Heart left ventricle (tissue), 16 donors: Measurements from ENCODE around the gene TNFAIP8L3. TPM values are rescaled to one million over a fixed set of nuclear protein-coding genes. Genes with fewer than 3 reads are reported as not detected.

Source experiments
- ATAC-seq, 4 donors: fragments of 200-7000 bp; cut with Tn5 transposase; one replicate each; pipeline ENCODE4 v1.9.1; 2020 to 2022; ENCODE audit warnings: moderate library complexity in 4 of 4, mild to moderate bottlenecking in 3 of 4, moderate number of reproducible peaks in 1 of 4
- DNase-seq, 5 donors: peaks; one replicate each; pipeline ENCODE4 v3.0.0-alpha.2; 2020
- H3K27ac ChIP-seq, 12 donors: fragments of 200-600 bp; sonication (generic) in 4 of 12; one replicate each; pipeline versions ENCODE4 v1.5.0 to v1.8.0; 2016 to 2022; ENCODE audit warnings: mild to moderate bottlenecking in 2 of 12
- H3K27me3 ChIP-seq, 9 donors: fragments of 200-600 bp; sonication (generic) in 2 of 9; one replicate each; pipeline versions ENCODE4 v1.5.1 to v1.8.0; 2016 to 2022; ENCODE audit warnings: mild to moderate bottlenecking in 3 of 9
- H3K36me3 ChIP-seq, 9 donors: fragments of 200-600 bp; sonication (generic) in 2 of 9; one replicate each; pipeline versions ENCODE4 v1.5.0 to v1.8.0; 2018 to 2022; ENCODE audit warnings: mild to moderate bottlenecking in 2 of 9
- H3K4me1 ChIP-seq, 12 donors: fragments of 200-600 bp; sonication (generic) in 4 of 12; one replicate each; pipeline versions ENCODE4 v1.5.0 to v1.8.0; 2016 to 2022; ENCODE audit warnings: mild to moderate bottlenecking in 3 of 12
- H3K4me3 ChIP-seq, 12 donors: fragments of 200-600 bp; sonication (generic) in 4 of 12; one replicate each; pipeline versions ENCODE4 v1.5.0 to v1.8.0; 2017 to 2022; ENCODE audit warnings: mild to moderate bottlenecking in 9 of 12, moderate library complexity in 4 of 12
- H3K9me3 ChIP-seq, 12 donors: fragments of 200-600 bp; sonication (generic) in 4 of 12; one replicate each; pipeline versions ENCODE4 v1.5.0 to v1.8.0; 2016 to 2022; ENCODE audit warnings: mild to moderate bottlenecking in 1 of 12
- POLR2A ChIP-seq, 2 donors: fragments of 450-650 bp; IDR thresholded peaks; one replicate each; pipeline ENCODE4 v1.6.1; 2017; ENCODE audit warnings: antibody characterized with exemption in 2 of 2, mild to moderate bottlenecking in 2 of 2, moderate library complexity in 2 of 2
- WGBS, 4 donors: extraction: QIAGEN DNeasy Blood & Tissue Kit in 2 of 4; methylation state at CpG; one replicate each; pipeline versions ENCODE4 v1.1.5 to v1.1.7; 2013 to 2018; 5-methylcytosine and 5-hydroxymethylcytosine counted together
- intact Hi-C, 10 donors: fragments of 100-400 bp; cut with DNase I; formaldehyde crosslinking; loops; one replicate each; pipeline versions ENCODE4 v1.11.1 to v1.14.2; 2022
- polyA plus RNA-seq, 2 donors: library from polyadenylated mRNA; stranded (reverse); fragments of 200-250 nt; gene quantifications; one replicate each; pipeline ENCODE4 v1.2.3, GENCODE V29; 2013
- total RNA-seq, 9 donors: library from RNA; depleted of rRNA in 2 of 9; stranded (reverse); fragments of >200 nt in 2 of 9; fragmentation: NEBNext Ultra II Directional in 3 of 9; extraction: Animal tissue kit (Norgen Biotek cat#: 25700) in 3 of 9; gene quantifications; one replicate each; pipeline versions ENCODE4 v1.1.0 to v1.2.4, GENCODE V29; 2016 to 2023
- TF ChIP-seq, protein P1 (sequence below), 12 donors: fragments of 200-600 bp; sonication (generic) in 4 of 12; IDR thresholded peaks; one replicate each; pipeline versions ENCODE4 v1.5.0 to v1.8.0; 2018 to 2022; ENCODE audit warnings: antibody characterized with exemption in 12 of 12, mild to moderate bottlenecking in 5 of 12
- donor health status: ischemic (EF 13 %, LVEDD 7.1; RV severe dilation, severe dysfunction).
- donor health status: healthy with polysubstance abuse.
- donor health status: DM: no; HTN: yes; CAD: no.
- donor health status: DM: no; HTN: no; CAD: no.
- donor health status: ischemic (EF 25% LVEDD 6.9; RV normal size, moderate dysfunction).
- donor health status: ischemic (EF 25% LVEDD 5.7; RV mildly dilated, moderate dysfunction).
- donor health status: healthy.
- donor health status: DM: yes; HTN: yes; CAD: no.
- donor health status: ischemic (EF 35%, LVEDD 5.7; RV mildly dilated, moderate dysfunction).
- donor health status: nonischemic (EF 11% LVEDD 7.7; RV severe dilation, severe dysfunction).
- donor health status: DM: yes; HTN: yes; CAD: no.
- donor health status: PGD.
- donor health status: ischemic (EF 29% LVEDD 5.4; RV normal size, mild dysfunction).
- donor health status: nonischemic (EF 23%, LVEDD 6.1; RV moderate dilation, normal function).

Gene TNFAIP8L3
- total and polyA plus RNA-seq, 11 donors = 1.3 to 28.0 (median 3.1) TPM

DNA sequence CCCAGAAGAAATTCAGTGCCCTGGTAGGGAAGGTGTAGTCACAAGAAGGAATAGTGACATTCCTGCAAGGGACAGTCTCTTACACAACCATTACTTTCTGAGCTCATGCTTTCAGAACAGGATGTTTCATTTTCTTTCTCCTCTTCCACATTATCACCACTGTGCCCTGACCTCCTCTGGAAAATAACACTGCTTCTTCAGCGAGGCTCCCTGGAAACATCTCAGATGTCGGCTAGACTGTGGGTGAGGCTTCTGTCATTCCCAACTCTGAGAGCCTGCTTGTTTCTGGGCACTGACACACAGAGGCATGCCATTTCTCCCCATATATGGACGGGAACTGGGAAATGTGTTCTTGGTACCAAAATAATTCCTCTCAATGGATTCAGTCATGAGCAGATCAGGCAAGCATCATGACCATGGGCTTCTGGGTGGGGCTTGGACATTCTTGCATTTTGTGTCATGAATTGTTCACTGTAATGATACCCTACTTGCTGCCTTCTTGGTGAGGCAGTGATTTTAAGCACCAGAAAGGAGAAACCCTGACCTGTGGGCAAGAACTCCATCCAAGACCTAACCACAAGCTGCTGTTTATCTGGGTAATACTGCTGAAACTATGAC, 14.3 kb upstream of the TNFAIP8L3 start:
- 25 to 29% (median 27%) methylated on average over 3 of the region's 3 CpGs for WGBS, 4 donors

DNA sequence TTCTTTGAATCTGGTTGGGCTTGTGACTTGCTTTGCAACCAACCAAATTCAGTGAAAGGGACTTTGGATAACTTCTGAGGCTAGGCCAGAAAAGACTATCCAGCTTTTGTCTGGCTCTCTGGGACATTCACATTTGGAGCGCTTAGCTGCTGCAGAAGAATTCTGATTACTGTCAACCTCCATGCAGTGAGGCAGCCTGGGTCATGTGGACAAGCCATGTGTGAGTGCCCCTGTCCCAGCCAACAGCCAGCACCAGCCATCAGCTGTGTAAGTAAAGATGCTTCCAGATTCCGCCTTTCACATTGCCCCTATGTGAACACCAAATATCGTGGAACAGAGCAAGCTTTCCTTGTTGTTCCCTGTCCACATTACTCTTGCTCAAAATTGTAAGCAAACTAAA, 12.9 kb upstream of the TNFAIP8L3 start:
- Histone ChIP-seq H3K36me3 (no peaks in the 10 kb centered on the region), H3K27ac (no peak overlapping the region), H3K4me1 (peaks cover 0 to 31% (median 17%) of the 10 kb centered on the region in 12 donors), H3K4me3 (no peak overlapping the region), H3K27me3 (no peaks in the 10 kb centered on the region), H3K9me3 (no peaks in the 10 kb centered on the region)
- DNase-seq (no peak), ATAC-seq (no peak)
- intact Hi-C loops = no loop called here
- 91 to 96% (median 94%) methylated on average over 3 of the region's 3 CpGs for WGBS, 4 donors
- no peak for TF ChIP-seq POLR2A (IDR thresholded peaks at IDR 0.05)
- TF ChIP-seq, protein P1, sequence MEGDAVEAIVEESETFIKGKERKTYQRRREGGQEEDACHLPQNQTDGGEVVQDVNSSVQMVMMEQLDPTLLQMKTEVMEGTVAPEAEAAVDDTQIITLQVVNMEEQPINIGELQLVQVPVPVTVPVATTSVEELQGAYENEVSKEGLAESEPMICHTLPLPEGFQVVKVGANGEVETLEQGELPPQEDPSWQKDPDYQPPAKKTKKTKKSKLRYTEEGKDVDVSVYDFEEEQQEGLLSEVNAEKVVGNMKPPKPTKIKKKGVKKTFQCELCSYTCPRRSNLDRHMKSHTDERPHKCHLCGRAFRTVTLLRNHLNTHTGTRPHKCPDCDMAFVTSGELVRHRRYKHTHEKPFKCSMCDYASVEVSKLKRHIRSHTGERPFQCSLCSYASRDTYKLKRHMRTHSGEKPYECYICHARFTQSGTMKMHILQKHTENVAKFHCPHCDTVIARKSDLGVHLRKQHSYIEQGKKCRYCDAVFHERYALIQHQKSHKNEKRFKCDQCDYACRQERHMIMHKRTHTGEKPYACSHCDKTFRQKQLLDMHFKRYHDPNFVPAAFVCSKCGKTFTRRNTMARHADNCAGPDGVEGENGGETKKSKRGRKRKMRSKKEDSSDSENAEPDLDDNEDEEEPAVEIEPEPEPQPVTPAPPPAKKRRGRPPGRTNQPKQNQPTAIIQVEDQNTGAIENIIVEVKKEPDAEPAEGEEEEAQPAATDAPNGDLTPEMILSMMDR (IDR thresholded peaks at IDR 0.05) = no peak

More for the DNA sequence above, 14.3 kb upstream of the TNFAIP8L3 start:
- Histone ChIP-seq H3K9me3 (no peaks in the 10 kb centered on the region), H3K36me3 (no peaks in the 10 kb centered on the region), H3K4me1 (peaks cover 0 to 29% (median 14%) of the 10 kb centered on the region in 12 donors), H3K27me3 (no peaks in the 10 kb centered on the region), H3K4me3 (no peak overlapping the region), H3K27ac (peak overlapping the region in 8 of 12 donors; percentile 7 to 61 (median 36))
- TF ChIP-seq, protein P1 (IDR thresholded peaks at IDR 0.05) = no peak
- no peak for TF ChIP-seq POLR2A (IDR thresholded peaks at IDR 0.05)
- intact Hi-C loops = no loop called here
- peak in 3 of 4 donors; percentile 48 to 72 (median 55) for ATAC-seq
- peak in 1 of 5 donors; percentile 32 for DNase-seq

DNA sequence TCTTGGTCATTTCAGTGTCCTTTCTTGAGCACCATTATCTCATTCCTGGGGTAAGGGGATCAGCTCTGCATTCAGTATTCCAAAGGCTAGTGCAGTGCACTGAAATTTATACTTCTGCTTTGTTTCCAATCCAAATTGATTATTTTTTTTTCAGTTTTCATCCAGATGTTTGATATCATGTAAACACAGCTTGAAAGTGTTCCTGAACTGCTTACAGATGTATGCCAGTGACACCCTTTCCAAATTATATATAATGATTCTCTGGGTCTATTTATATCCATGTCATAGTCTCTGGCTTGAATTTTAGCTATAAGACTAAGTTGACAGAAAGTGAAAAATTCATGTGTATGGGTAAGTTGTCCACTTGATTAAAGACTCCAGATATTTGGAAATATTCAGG, 11.8 kb upstream of the TNFAIP8L3 start:
- Histone ChIP-seq H3K36me3 (no peaks in the 10 kb centered on the region), H3K9me3 (no peaks in the 10 kb centered on the region), H3K27me3 (no peaks in the 10 kb centered on the region), H3K4me3 (no peak overlapping the region), H3K4me1 (peaks cover 0 to 31% (median 16%) of the 10 kb centered on the region in 12 donors), H3K27ac (no peak overlapping the region)
- DNase-seq (no peak), ATAC-seq (no peak)
- no peak for TF ChIP-seq POLR2A (IDR thresholded peaks at IDR 0.05)
- TF ChIP-seq, protein P1 (IDR thresholded peaks at IDR 0.05) = no peak
- intact Hi-C loops = no loop called here

DNA sequence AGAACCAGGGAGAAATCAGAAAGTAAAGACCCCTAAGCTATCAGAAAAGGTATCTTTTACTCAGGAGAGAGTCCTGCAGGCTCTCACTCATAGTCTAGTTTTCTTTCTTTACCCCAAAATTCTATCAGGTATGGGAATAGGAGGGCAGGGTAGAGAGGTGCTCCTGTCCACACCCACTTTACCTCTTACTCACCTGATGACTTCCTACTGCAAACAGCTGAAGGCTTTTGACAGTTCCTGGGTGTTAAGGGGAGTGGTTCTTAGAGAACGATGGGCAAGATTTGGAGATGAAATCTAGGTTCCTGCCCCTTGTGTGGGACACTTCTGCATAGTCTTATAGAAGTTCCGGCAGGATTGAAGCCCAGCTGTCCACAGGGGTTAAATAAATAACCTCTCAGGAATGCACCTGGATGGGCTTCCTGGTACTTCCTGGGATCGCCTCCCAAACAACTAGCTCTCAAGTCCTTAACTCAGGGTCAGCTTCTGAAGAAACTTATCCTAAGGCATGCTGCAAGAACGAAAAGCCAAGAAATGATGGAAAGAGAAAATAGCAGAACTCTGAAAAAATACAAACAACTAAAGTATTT, 10.8 kb upstream of the TNFAIP8L3 start:
- Histone ChIP-seq H3K4me3 (no peak overlapping the region), H3K9me3 (no peaks in the 10 kb centered on the region), H3K27ac (no peak overlapping the region), H3K36me3 (no peaks in the 10 kb centered on the region), H3K27me3 (no peaks in the 10 kb centered on the region), H3K4me1 (peaks cover 0 to 31% (median 16%) of the 10 kb centered on the region in 12 donors)
- TF ChIP-seq, protein P1 (IDR thresholded peaks at IDR 0.05) = no peak
- TF ChIP-seq POLR2A (IDR thresholded peaks at IDR 0.05) = no peak
- intact Hi-C loops = no loop called here
- DNase-seq = no peak
- ATAC-seq = no peak
- WGBS, 4 donors = 67 to 78% (median 74%) methylated on average over 4 of the region's 4 CpGs
